Measurements from ENCODE around the gene BTBD10.
"Not testable (repeated sequence)": the region's sequence is repeated elsewhere in the genome, so short reads cannot be mapped to it uniquely, and the experiment has no call there.

The BTBD10 gene

DNA sequence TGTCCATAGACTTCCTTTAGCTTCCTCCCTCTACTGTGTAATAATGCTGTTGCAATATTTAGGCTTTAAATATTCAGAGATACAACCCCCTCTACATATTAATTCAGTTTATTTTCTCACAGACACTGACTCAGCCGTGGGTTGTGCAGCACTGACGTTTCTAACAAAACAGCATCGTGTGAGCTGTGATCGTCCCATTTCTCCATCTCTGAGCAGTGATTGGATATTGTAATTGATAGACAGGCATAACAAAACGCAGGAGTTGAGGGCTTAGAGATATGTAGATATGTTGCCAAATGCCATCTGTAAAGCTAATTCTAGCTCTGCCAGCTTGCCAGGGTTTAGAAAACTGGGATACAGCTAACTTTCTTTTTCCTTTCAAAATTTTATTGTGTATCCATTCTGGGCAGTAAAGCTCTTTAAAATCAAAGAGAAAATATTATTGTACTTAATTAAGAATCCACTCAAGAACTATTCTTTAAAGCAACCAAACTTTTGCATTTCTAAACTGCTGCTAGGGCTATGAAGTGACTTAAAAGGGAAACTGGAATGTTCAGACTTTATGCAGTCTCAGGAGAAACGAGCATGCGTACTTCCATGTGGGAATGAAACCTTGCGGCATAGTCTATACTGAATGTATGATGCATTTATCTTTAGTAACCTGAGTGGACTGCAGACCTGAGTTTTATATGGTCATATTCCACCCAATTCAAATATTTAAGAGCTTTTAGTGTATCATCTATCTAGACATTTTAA lies 22.7 kb downstream of the BTBD10 start:
- DNase-seq (ENCODE audit: low spot score) = peak; percentile 97

- DNase-seq (ENCODE audit: low spot score) = no peak
Observed at GRCh38 chr11:13438291-13438690, 24.7 kb downstream of the BTBD10 start.

DNA sequence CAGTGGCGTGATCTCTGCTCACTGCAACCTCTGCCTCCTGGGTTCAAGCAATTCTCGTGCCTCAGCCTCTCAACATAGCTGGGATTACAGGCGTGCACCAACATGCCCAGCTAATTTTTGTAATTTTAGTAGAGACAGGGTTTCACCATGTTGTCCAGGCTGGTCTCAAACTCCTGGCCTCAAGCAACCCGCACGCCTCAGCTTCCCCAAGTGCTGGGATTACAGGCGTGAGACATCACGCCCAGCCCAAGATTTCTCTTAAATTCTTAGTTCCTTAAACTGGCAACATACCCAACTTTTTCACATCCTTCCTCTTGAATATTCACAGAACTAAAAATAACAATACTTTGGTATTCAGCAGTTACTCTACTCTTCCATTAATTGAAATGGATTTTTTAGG lies 26.2 kb downstream of the BTBD10 start:
- DNase-seq (ENCODE audit: low spot score) = not testable (repeated sequence)

DNA sequence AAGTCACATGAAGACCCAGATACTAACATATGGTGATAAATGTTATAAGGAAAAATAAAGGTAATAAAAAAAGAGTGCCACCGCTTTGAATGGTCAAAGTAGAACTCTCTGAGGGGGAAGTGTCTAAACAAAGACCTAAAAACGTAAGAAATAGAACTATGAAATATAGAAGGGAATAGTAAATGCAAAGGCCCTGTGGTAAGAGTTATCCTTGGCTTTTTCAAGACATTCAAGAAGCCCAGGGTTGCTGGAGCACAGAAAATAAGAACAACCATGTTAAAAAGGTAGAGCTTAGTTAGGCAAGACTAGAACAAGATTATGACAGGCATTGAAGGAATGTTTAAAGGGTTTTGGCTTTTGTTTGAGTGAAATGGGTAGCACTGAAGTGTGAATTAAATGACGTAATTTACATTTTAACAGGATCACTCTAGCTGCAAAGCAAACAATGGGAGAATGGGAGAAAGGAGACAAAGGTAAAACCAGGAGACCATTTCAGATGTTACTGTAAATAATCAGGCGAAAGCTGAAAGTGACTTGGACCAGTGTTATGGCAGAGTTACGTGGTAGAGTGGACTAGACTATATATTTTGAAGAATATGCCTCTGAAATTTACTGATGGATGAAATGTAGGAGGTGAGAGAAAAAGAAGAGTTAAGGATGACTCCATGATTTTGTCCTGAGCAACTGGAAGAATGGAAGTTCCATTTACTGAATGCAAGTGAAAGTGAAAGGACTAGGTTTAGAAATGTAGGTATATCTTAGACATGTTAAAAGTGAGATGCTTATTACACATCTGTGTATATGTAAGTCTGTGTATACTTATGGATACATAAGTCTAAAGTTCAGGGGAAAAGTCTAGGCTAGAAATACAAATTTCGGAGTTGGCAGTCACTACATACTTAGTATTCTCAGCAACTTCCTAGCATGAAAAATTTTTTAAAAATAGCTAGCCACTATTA lies 28.5 kb downstream of the BTBD10 start:
- no peak for DNase-seq (ENCODE audit: low spot score)

- no peak for DNase-seq (ENCODE audit: low spot score)
Observed at GRCh38 chr11:13433437-13433836, 29.6 kb downstream of the BTBD10 start.

DNA sequence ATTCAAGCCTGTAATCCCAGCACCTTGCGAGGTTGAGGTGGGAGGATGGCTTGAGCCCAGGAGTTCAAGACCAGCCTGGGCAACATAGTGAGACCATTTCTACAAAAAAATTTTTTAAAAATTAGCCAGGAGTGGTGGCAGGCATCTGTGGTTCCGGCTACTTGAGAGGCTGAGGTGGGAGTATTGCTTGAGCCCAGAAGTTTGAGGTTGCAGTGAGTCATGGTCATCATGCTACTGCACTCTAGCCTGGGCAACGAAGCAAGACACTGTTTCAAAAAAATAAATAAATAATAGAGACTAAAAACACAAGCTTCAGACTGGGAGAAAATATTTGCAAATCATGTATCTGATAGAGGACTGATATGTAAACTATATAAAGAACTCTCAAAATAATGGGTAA lies 33.2 kb downstream of the BTBD10 start:
- DNase-seq (ENCODE audit: low spot score) = no peak

DNA sequence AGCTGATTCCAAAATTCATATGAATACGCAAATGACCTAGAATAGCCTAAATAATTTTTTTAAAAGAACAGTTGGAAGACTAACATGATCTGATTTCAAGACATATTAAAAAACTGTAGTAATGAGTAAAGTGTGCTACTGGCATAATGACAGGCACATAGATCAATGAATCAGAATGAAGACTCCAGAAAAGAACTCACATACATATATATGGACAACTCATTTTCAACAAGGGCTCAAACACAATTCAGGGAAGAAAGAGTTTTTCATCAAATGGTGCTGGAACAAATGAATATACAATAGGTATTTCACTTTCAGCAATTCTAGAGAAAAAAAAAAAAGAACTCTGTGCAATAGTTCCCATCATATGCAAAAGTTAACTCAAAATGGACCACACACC lies 33.7 kb downstream of the BTBD10 start:
- DNase-seq (ENCODE audit: low spot score) = no peak

DNA sequence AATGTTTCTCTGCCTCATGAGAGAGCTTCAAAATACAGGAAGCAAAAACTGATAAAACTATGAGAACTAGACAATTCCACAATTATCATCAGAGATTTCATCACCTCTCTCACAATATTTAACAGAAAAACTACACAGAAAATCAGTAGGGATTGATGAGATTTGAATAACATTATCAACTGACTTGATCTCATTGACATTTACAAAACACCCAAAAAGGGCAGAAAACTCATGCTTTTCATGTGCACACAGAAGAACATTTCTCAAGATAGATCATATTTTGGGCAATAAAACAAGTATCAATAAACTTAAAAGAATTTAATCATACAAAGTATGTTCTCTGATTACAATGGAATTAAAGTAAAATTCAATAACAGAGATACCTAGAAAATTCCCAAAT lies 35.6 kb downstream of the BTBD10 start:
- no peak for DNase-seq (ENCODE audit: low spot score)

DNA sequence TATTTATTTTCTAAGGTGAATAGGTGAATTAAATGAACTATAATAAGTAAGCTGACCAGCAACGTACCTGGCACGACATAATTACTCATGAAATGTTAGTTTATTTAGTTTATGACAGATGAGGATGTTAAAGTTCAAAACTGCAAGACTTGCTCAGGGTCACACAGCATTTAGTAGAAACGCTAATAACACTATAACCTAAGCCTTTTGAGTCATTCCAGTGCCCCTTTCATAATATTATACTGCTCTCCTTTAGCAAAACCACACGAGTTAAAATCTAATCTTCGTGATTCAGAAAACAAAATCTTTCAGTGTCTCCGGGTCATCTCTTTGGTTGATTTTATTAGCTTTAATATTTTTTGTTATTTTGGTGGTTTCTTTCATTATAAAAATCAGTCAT lies 39.6 kb downstream of the BTBD10 start:
- no peak for DNase-seq (ENCODE audit: low spot score)

GRCh38 chr11:13421561-13421960 lies 41.5 kb downstream of the BTBD10 start:
- DNase-seq (ENCODE audit: low spot score) = no peak

GRCh38 chr11:13415201-13415600 lies 47.8 kb downstream of the BTBD10 start:
- DNase-seq (ENCODE audit: low spot score) = no peak

DNA sequence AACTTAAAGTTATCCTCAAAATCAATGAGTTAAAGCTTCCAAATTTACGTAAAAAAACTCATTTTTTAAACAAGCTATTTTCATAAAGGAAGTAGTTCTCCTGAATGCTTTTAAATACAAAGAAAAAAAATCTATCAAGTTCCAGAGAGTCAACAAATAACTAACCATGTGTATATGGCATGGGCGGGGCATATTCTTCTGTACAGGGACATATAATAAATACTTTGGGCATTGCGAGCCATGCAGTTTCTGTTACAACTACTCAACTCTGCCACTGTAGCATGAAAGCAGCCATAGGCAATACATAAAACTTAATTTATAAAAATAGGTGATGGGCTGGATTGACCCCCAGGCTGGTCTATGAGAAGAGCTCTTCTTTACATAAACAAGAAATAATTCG lies 57.8 kb downstream of the BTBD10 start:
- no peak for DNase-seq (ENCODE audit: low spot score)

- DNase-seq (ENCODE audit: low spot score) = not testable (repeated sequence)
Observed at GRCh38 chr11:13398335-13398734, 64.7 kb downstream of the BTBD10 start.

DNA sequence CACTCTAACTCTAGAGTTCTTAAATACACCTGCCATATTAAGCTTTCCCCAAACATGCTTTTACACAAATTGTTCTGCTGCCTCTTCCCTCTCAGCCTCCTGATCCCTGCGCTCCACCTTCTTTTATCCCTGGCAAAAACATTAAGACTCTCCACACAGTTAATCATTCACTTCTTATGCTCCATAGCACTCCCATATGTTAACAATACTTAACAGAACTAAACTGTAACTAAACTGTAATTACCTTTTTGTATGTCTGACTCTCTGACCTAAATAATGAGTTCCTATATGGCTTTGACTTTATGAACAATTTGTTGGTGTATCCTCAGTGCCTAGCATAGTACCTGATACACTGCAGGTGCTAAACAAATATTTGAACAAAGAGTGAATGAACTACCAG lies 71.8 kb downstream of the BTBD10 start:
- DNase-seq (ENCODE audit: low spot score) = no peak

GRCh38 chr11:13388741-13389140 lies 74.3 kb downstream of the BTBD10 start:
- no peak for DNase-seq (ENCODE audit: low spot score)

GRCh38 chr11:13386567-13386966 lies 76.5 kb downstream of the BTBD10 start:
- DNase-seq (ENCODE audit: low spot score) = no peak

- DNase-seq (ENCODE audit: low spot score) = peak; percentile 54
Observed at GRCh38 chr11:13384908-13385640, 77.9 kb downstream of the BTBD10 start.

DNA sequence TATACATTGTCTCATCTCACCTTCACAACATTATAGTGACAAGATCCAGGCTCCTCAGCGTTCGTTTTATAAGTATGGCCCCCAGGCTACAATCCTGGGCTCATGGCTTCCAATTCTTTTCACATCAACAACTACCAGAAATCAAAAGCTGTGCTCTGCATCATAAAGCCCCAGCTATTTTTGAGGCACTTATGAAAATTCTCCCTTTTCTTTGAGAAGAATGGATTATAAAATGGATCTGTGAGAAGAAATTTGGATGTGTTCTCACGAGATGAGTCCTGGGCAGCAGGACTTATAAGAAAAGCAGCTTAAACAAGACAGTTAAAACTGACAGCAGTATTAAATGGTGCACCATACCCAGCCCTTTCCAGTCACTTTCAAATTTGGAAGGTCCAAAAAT lies 80.3 kb downstream of the BTBD10 start:
- DNase-seq (ENCODE audit: low spot score) = no peak

DNA sequence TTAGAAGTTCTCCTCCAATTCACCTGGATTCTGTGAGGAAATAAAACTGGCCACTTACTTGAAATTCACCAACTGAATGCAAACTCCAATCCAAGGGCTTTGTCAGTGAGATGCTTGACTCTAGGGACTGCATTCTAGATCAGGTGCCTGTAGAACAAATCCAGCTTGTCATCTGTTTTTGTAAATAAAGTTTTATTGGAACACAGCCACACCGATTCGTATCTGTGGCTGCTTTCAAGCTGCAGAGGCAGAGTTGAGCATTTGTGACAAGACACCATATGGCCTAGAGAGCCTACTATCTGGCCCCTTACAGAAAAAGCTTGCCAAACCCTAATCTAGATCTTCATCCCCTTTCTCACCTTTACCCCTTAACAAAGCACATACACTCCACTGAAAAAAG lies 82.3 kb downstream of the BTBD10 start:
- no peak for DNase-seq (ENCODE audit: low spot score)

GRCh38 chr11:13378316-13378715 lies 84.7 kb downstream of the BTBD10 start:
- DNase-seq (ENCODE audit: low spot score) = no peak

DNA sequence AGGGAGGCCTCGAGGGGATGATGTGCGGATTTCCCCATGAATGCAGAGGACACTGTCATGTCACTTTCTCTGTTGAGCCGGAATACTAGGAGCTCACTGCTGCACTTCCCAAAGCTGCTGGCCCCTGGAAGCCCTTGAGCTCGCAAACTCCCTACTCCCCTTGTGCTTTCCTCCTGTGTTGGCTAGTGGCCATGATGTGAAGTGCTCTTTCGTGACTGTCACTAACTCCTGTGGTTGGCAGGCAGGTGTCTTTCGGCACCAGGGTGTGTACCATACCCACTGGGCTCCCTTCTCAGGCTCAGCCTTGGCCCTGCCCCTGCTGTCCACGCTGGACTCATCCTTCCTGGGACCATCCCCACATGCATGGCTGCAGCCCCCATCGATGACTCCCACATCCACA lies 86.2 kb downstream of the BTBD10 start:
- no peak for DNase-seq (ENCODE audit: low spot score)

DNA sequence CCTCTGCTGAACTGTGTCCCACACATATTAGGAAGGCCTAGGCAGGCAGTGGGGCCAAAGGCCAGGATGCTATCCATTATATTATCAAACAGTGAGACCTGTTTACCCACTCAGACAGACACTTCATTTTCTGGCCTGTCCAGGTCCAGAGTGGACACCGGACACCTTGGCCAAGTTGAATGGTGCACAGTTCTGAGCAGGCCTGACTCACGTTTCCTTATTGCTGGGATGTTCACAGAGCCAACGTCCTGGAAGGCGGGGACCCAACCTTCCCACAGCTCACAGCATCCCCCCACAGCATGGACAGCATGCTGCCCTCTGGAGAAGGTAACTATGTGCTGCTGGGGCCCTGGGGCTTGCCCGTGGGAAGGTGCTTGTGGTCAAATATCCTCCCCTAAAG lies 86.6 kb downstream of the BTBD10 start:
- no peak for DNase-seq (ENCODE audit: low spot score)

GRCh38 chr11:13375798-13376197 lies 87.2 kb downstream of the BTBD10 start:
- no peak for DNase-seq (ENCODE audit: low spot score)
